ENCODE results near the gene C10orf143.
"Not testable (repeated sequence)": the region's sequence is repeated elsewhere in the genome, so short reads cannot be mapped to it uniquely, and the experiment has no call there.

Gene C10orf143

DNA sequence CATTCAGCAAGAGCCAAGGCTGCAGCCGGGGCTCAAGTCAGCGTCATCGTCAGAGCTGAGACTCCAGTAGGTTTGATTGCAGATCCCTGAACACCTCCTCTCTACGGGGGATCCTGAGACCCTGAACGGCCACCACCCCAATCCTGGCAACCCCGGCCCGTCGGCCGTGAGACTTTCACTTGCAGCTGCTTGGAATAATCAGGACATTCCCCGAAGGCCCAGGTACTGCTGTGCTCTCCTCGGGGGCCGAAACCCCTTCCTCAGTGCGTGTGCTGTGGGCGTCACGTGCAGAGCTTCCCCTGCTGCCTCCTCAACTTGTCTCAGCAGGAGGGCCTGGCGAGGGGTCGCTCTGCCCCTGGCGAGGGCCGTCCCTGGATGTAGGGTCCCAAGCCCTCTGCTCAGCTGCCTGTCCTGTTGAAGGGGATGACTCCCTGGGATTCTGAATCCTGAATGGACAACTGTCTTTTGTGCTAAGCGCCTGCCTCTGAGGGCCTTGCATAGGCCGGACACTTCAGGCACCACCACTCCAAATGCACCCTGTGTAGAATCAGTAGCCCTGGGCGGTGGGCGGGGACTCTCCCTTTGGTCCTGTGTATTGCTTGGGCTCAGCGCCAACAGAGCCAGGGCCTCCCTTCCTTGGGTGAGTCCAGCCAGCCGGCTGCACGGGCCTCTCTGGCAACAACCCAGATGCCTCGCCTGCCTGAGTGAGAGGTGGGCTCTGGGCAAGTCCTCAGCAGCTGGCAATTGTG, 82.7 kb downstream of the C10orf143 start:
- DNase-seq = no peak

GRCh38 chr10:130026670-130027456, 83.8 kb downstream of the C10orf143 start:
- no peak for DNase-seq

DNA sequence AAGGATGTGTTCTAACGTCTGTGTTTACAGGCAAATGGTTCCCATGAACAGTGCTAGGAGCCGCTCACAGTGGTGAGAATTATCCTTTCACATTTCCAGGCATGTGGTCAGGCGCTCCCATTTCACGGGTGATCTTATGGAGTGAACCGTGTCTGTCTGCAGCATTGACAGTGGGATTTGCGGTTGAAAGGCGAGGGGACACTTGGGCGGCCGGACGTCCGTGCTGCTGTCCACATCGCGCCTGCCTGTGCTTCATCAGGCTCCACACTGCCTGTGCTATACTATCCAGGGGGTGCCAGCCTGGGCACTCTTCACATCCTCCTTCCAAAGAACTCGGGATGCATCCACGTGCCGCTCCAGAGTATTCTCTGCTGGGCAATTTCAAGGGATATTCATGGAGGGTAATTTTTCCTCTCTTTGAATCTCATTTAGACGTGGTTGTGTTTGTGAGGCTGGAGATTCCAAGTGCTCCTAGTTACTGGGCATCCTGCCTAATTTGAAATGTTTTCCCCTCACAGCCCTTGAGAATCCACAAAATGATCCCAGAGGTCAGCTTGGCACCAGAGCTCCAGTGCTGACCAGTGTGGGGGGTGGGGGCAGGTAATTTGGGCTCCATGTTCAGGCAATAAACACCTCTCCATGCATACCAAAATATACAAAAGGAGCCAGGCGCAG, 84.7 kb downstream of the C10orf143 start:
- DNase-seq = no peak

- no peak for DNase-seq
Measured at GRCh38 chr10:130025326-130025725, 85.3 kb downstream of the C10orf143 start.

- no peak for DNase-seq
Measured at GRCh38 chr10:130024779-130025325, 85.8 kb downstream of the C10orf143 start.

- DNase-seq = not testable (repeated sequence)
Measured at GRCh38 chr10:130024326-130024725, 86.3 kb downstream of the C10orf143 start.

- no peak for DNase-seq
Measured at GRCh38 chr10:130023454-130024230, 87.0 kb downstream of the C10orf143 start.

GRCh38 chr10:130022511-130023299, 87.9 kb downstream of the C10orf143 start:
- DNase-seq = no peak

GRCh38 chr10:130022086-130022485, 88.5 kb downstream of the C10orf143 start:
- no peak for DNase-seq

DNA sequence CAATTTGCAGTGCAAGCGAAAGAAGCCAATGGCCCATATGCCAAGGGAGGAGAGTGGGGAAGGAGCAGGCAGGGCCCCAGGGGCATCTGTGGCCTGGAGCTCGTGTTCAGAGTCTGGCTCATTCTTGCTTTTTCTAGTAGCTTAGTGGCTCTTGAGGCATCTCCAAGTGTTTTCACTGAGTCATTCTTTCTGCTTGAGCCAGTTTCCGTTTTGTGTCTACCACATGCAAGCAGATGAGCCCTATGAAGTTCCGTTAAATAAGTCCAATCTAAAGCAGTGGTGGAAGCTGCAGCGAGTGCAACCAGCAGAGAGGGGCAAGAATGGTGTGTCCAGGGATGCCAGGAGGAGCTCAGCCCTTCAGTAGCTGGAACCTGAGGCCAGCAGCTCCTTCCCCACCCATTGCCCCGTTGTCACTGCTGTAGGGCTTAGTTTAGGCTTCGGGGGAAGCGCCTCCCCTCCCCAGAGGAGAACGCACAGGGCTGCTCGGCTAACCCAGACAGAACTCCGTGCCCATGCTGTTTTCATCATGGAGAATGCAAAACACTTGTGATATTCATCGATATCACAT, 89.2 kb downstream of the C10orf143 start:
- DNase-seq = no peak

DNA sequence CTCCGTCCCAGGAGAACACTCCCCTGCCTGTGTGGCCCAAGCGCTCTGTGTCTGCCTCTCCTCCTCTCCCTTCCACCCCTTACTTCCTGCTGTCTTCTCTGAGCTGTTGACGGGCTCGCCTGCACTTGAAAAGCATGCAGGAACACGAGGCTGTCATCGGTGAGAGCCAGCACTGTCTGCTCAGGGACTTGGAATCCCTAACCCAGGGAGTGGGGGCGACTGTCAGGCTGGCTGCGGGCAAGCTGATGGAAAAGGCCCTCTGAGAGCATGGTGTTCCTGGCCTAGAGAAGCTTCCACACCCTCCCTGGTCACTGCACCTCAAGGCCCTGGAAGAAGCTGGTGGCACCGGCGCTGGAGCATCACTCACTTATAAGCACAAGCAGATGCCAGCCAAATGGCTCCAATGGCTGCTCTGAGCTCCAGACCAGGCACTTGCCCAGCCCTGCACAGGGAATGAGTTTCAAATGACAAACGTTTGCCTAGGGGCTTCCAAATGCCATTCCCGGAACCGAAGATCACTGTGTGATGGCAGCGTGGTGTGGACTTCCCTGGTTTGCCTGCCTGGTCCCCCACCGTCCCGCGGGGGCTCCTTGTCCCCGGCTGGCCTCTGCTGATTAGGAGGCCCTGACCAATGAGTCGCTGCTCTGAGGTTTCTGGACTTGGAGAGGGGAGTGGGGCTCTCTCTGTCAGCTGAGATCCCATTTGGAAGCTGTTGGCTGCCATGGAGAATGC, 89.8 kb downstream of the C10orf143 start:
- DNase-seq = no peak

DNA sequence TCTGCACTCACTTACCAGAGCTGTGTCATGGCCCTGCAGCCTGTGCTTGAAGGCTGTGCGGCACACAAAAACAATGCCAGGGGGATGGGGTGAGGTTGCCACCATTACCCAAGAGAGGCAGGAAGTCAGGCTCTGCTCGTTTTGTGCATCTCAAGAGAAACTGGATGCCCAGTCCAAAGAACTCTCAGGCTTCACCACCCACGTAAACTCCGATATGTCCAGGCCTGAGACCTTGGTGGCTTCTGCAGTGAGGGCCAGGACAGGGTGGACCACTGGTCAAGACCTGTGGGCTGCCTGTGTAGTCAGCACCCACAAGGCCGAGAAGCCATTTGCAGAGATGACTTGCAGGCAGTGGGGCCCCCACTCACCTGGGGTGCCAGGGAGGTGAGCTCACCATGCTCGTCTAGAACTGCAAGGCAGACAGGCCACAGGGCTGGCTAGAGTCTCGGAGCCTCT, 91.9 kb downstream of the C10orf143 start:
- no peak for DNase-seq

GRCh38 chr10:130018265-130018664, 92.4 kb downstream of the C10orf143 start:
- DNase-seq = no peak

- no peak for DNase-seq
Measured at GRCh38 chr10:130017631-130018022, 93.0 kb downstream of the C10orf143 start.

DNA sequence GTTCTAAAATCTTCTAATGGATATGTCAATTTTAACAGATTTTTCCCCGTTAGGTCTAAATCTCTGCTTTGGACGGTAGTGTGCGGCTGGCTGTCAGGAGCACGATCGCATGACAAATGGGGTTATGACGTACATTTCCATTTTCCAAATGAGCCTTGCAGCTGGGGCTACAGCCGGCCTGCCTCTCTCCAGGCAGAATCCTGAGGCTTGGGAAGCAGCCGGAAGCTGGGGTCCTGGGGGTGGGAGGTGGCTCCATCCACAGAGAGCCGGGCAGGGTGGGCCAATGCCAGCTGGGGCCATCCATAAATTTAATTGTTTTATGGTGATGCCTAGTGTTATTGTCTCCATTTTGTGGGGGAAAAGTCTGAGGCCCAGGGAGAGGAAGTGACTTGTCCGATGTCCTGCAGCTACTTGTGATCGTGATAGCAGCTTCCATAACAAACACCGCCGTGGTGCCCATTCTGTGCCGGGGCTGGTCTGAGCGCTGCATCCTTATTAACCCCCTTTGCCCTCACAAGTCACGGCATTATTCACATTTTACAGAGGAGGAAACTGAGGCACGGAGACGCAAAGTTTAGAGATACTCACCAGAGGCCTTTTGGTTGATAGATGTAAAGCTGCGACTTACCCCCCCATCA, 93.5 kb downstream of the C10orf143 start:
- DNase-seq = no peak

DNA sequence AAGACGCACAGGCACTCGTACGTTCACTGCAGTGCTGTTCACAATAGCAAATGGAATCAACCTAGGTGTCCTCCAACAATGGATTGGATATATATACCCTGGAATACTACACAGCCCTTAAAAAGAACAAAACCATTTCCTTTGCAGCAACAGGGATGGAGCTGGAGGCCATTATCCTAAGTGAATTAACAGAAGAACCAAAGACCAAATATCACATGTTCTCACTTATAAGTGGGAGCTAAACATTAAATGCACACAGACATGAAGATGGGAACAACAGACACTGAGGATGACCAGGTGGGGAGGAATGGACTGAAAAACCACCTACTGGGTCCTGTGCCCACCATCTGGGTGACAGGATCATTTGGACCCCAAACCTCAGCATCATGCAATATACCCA, 94.5 kb downstream of the C10orf143 start:
- no peak for DNase-seq

DNA sequence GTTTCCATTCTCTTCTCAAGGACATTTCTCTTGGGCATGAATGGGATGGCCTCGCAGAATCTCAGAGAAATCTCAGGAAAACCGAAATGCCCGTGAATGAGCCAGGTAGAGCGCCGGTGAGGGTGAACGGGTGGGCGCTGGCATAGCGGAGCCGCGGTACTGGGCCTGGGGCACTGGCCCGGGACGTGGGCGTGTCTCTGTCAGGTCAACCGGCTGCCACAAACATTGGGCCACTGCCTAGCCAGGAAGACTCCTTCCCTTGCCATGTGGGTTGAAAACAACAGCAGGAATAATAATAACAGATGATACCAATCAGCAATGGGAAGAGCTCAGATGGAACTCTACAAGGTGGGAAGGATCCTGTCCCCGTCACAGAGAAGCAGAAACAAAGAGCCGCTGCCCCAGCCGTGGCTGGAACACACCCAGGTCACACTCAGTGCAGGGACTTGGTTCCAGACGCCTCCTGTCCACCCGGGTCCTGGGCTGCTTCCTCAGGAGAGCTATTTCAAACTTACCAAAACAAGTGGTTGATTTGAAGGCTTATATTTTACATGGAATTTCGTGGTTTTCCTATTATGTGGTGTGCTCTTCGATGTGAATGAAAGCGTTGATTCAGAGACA, 95.4 kb downstream of the C10orf143 start:
- DNase-seq = no peak

- DNase-seq = no peak
Measured at GRCh38 chr10:130014263-130015074, 96.2 kb downstream of the C10orf143 start.
